DMS153 (cell line): Measurements from ENCODE around the gene IFT88.

ENCODE experiments used
- DNase-seq: peaks from one replicate; lab custom pipeline; 2025; lab: John Stamatoyannopoulos, UW

Gene IFT88

DNA sequence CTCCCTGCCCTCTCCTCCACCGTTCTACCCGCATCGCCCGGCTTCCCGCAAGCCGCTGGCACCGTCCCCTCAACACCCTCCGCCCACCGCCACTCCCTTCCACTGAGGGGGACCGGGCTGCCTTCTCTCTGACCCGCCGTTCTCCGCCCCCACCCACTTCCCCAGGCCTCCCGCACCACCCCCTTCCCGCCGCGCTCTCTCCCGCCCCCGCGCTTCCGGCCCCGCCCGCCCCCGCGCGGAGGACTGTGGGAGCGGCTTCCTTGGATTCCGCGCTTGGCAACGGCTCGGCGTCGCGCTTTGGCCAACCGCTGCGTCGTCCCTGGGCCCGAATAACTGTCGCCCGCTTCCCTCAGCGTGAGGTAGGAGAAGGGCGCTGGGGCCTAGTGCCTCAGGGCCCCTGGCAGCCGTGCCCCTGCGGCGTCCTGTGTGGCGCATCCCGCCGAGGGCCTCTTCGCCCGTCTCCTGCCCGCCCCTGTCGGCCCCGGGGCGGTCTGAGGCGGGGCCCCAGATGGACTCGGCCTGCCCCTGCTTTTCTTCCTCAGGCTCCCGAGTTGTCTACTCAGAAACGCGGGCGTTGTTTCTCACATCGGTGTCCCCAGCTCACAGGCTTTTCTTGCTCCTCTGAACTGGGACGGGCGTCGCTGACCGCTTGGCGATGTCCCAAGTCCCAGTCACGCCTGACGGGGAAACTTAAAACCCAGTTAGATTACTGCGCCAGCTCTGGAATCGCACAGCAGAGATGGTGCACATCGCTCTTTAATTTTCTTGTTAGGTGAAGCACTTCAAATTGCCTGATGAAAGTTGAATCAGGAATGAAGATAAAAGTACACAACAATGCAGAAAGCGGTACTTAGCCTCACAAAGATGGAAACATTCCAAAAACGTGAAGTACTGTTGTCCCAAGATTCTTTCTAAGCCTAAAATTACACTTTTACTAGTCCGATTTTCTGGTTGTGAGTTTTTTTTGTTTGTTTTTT lies at the start of gene IFT88:
Gene IFT88 (plus strand): TSS at position 260 of the 977 bp plus-strand sequence. CDS start 7,229 bp downstream, outside the sequence.
- peak; percentile 73 for DNase-seq

GRCh38 chr13:20518660-20519100 lies 48.3 kb upstream of the IFT88 start:
- no peak for DNase-seq

- no peak for DNase-seq
Measured at GRCh38 chr13:20519875-20520274, 47.1 kb upstream of the IFT88 start.

DNA sequence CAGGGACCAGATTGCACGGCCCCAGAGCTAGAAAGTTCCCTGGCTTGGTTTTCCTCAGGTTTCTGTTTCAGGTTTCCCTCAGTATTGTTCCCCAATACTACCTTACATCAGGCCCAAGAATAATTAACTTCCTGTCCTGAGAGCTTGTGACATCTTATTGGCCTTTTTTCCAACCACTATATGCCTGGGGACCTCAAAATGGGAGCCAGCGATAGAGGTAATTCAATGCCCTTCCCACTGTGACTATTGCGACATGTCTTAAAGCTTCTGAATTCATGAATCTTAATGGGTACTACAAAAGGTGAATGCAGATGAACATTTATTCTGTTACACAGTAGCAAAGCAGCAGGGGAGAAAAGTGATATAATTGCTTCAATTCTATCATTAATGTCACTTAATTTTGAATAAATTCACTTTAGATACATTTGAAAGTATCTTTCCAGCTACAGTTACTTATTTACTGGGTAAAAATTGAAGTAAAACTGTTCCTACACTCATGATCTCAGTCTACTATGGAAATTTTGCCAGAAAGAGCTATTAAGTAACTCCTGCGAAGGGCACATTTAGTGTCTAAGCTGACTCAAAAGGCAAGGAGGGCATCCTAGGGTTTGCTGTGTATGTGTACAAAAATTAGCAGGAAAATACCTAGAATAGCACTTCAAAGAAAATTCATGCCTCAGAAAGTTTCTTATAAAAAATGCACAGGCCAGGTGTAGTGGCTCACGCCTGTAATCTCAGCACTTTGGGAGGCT lies 45.4 kb upstream of the IFT88 start:
- DNase-seq = no peak

GRCh38 chr13:20525144-20525600 lies 41.8 kb upstream of the IFT88 start:
- DNase-seq = no peak

GRCh38 chr13:20525601-20526544 lies 41.1 kb upstream of the IFT88 start, which contains the start of gene CRYL1:
TSS of gene CRYL1 (minus strand) at chr13:20525857. CDS start at chr13:20525794, 63 bp downstream.
- peak; percentile 38 for DNase-seq

DNA sequence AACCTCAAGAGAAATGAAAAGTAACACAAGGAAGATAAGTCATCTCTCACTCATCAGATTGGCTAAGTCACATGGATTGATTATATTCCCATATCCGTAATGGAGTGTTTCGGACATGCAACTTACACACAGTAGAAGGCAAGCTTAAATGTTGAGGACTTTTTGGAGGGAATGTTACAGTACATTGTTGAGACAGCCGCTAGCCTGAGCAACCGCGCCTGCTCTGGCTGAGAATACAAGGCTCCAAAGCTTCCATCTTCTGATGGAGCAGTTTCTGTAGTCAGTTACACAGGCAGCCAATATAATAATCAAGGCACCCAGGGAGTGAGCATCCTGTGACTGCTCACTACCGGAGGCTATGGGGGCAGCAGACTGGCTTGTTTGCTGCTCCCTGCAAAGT lies 40.3 kb upstream of the IFT88 start:
- no peak for DNase-seq

- no peak for DNase-seq
Measured at GRCh38 chr13:20528452-20528851, 38.5 kb upstream of the IFT88 start.

- DNase-seq = no peak
Measured at GRCh38 chr13:20534038-20534608, 32.8 kb upstream of the IFT88 start.

DNA sequence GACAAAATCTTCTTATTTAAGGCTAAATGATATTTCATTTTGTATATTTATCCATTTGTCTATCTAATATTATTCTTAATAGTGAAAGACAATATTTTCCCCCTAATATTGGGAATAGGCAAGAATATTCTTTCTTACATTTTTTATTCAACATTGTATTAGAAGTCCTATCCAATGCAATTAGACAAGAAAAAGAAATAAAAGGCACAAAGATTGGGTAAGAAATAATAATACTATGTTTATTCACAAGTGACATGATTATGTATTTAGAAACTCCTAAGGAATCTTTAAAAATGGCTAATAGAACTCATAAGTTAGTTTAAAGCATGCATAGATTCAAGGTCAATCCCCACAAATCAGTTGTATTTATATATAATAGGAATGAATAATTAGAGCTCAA lies 30.0 kb upstream of the IFT88 start:
- no peak for DNase-seq

- DNase-seq = no peak
Measured at GRCh38 chr13:20544201-20544923, 22.6 kb upstream of the IFT88 start.

DNA sequence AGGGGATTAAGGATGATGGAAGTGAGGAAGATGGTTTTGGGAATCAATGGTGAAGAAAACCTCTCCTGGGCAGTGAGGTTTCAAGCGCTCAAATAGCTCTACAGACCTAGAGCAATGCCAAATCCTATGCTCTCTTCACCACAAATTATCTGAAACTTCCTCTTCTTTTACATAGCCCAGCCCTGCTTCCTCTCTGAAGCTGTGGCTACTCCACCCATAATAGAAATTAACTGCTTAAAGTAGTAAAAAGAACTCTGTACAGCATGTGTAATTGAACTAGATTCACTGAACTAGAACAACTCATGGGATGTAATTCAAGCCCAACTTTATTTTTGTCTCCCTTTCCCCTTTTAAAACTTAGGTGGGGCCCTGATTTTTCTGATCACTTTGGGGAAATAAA lies 20.4 kb upstream of the IFT88 start:
- DNase-seq = no peak

GRCh38 chr13:20547479-20547908 lies 19.5 kb upstream of the IFT88 start:
- no peak for DNase-seq

GRCh38 chr13:20550799-20551198 lies 16.2 kb upstream of the IFT88 start:
- DNase-seq = no peak

GRCh38 chr13:20553311-20553710 lies 13.6 kb upstream of the IFT88 start:
- no peak for DNase-seq

GRCh38 chr13:20558982-20559381 lies 8.0 kb upstream of the IFT88 start:
- no peak for DNase-seq

GRCh38 chr13:20559659-20560356 lies 7.1 kb upstream of the IFT88 start:
- no peak for DNase-seq

DNA sequence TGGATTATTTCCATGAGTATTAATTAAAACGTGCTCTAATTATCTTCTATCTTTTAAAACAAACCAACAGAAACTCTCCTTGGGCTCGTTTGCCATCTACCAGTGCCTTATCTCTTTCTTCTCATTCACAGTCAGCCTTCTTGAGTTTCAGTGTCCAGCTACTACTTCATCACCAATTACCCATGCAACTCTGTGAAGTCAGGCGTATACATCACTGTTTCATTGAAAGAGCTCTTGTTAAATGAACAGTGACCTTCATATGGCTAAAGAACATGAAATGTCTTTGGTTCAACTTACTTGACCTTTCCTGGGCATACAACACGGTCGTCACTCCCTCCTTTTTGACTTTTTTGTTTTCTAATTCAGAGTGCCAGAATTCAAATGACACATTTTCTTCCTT lies 5.2 kb upstream of the IFT88 start:
- DNase-seq = no peak

DNA sequence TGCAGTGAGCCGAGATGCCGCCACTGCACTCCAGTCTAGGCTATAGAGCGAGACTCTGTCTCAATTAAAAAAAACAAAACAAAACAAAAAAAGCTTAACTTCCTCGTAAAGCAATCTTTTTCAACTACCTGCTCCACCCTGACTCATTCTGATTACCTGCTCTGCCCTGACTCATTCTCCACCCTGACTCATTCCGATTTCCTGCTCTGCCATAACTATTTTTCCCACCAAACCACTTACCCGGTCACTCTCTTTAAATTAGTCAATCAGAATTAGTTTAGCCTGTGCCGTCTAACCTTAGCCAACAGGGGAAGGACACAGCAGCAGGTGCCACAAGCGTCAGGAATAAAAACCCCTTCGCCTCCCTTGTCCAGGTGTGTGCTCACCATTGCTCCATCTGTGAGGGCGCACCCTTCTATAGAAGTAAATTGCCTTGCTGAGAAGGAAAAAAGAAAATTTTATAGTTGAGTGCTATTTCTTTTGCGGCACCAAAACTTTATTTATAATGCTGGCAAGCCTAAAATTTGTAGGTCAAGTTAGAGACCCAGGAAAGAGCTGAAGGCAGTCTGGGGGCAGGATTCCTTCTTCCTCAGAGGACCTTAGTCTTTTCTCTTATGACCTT lies 1.7 kb upstream of the IFT88 start:
- DNase-seq = no peak
